WTC11 (cell line): ENCODE data around the gene COL25A1.

ENCODE experiments used
- ATF3 ChIP-seq: sonication (generic); formaldehyde crosslinking; conservative IDR thresholded peaks from 2 replicates; pipeline ENCODE4 v1.8.1; 2022; ENCODE audit warnings: mild to moderate bottlenecking, missing genetic modification reagents
- CBFB ChIP-seq: sonication (generic); formaldehyde crosslinking; IDR thresholded peaks from 2 replicates; pipeline ENCODE4 v1.8.1; 2022; ENCODE audit warnings: mild to moderate bottlenecking, low read depth, missing genetic modification reagents
- CTCF ChIP-seq: fragments of 200-600 bp; IDR thresholded peaks from 2 replicates; pipeline ENCODE4 v1.8.0; 2022; ENCODE audit warnings: antibody characterized with exemption
- E2F4 ChIP-seq: sonication (generic); formaldehyde crosslinking; IDR thresholded peaks from 2 replicates; pipeline ENCODE4 v1.8.1; 2022; ENCODE audit warnings: low read depth, mild to moderate bottlenecking, moderate library complexity, missing genetic modification reagents, borderline replicate concordance
- ELF4 ChIP-seq: sonication (generic); formaldehyde crosslinking; IDR thresholded peaks from 2 replicates; pipeline ENCODE4 v1.8.1; 2022; ENCODE audit warnings: low read depth, mild to moderate bottlenecking, moderate library complexity, missing genetic modification reagents
- EMX1 ChIP-seq: fragments of 250-450 bp; sonication (Bioruptor Pico); IDR thresholded peaks from 2 replicates; pipeline ENCODE4 v1.8.0; 2021; ENCODE audit warnings: mild to moderate bottlenecking
- FOXP4 ChIP-seq: sonication (generic); formaldehyde crosslinking; IDR thresholded peaks from 2 replicates; pipeline ENCODE4 v1.8.0; 2022; ENCODE audit warnings: mild to moderate bottlenecking, missing genetic modification reagents
- PRDM15 ChIP-seq: sonication (generic); formaldehyde crosslinking; IDR thresholded peaks from 2 replicates; pipeline ENCODE4 v1.8.0; 2022; ENCODE audit warnings: missing genetic modification reagents
- ZNF263 ChIP-seq: sonication (generic); formaldehyde crosslinking; IDR thresholded peaks from 2 replicates; pipeline ENCODE4 v1.8.1; 2022; ENCODE audit warnings: low read depth, mild to moderate bottlenecking, moderate library complexity, missing genetic modification reagents
- ZNF281 ChIP-seq: sonication (generic); formaldehyde crosslinking; IDR thresholded peaks from 2 replicates; pipeline ENCODE4 v1.8.0; 2023; ENCODE audit warnings: mild to moderate bottlenecking, missing genetic modification reagents
- ZNF532 ChIP-seq: fragments of 250-450 bp; sonication (Bioruptor Pico); IDR thresholded peaks from 2 replicates; pipeline ENCODE4 v1.9.0; 2021; ENCODE audit warnings: mild to moderate bottlenecking, borderline replicate concordance

GRCh38 chr4:109319684-109320083 is 17.2 kb upstream of the COL25A1 start:
- TF ChIP-seq CTCF (no peak), ELF4 (CRISPR knock-in tag) (no peak), ZNF281 (CRISPR knock-in tag) (no peak), FOXP4 (CRISPR knock-in tag) (no peak), CBFB (CRISPR knock-in tag) (no peak), ZNF532 (CRISPR knock-in tag) (no peak), PRDM15 (CRISPR knock-in tag) (no peak), ZNF263 (CRISPR knock-in tag) (no peak), E2F4 (CRISPR knock-in tag) (no peak), EMX1 (no peak), ATF3 (CRISPR knock-in tag) (no peak)
